ENCODE results near the gene CRTC3.
"Not testable (repeated sequence)": the region's sequence is repeated elsewhere in the genome, so short reads cannot be mapped to it uniquely, and the experiment has no call there.

CRTC3 gene

DNA sequence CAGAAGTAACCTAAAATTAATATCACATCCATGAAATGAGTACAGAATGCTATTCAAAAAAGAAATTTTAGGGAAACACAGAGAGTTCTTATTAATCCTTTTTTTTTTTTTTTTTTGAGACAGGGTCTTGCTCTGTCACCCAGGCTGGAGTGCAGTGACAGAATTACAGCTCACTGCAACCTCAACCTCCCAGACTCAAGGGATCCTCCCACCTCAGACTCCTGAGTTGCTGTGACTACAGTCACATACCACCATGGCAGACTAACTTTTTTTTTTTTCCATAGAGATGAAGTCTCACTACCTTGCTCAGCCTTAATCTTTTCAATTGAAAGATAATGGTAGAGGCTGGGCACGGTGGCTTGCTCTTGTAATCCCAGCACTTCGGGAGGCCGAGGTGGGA, 6.3 kb upstream of the CRTC3 start:
- DNase-seq (ENCODE audit: low read depth, low spot score) = no peak

DNA sequence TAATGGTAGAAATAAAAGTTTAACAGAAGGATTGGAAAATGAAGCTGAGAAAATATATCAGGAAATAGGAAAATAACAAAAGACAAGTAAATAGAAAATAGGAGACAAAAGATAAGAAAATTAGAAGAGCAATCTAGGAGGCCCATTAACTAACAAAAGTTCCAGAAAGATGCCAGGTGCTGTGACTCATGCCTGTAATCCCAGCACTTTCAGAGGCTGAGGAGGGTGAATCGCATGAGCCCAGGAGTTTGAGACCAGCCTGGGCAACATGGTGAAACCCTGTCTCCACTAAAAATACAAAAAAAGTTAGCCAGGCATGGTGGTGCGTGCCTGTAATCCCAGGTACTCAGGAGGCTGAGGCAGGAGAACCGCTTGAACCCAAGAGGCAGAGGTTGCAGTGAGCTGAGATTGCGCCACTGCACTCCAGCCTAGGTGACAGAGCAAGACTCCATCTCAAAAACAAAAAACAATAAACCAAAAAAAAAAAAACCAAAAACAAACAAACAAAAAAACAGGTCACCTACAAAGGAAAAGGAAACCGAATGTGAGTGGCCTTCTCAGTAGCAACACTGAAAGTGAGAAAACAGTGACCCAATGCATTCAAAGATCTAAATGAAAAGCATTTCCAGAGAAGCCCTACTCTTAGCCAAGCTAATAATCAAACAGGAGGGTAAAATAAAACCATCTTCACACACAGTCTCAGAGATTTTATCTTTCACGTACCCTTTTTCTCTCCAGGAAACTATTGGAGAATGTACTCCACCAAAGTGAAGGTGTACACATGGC, 5.5 kb upstream of the CRTC3 start:
- DNase-seq (ENCODE audit: low read depth, low spot score) = not testable (repeated sequence)

DNA sequence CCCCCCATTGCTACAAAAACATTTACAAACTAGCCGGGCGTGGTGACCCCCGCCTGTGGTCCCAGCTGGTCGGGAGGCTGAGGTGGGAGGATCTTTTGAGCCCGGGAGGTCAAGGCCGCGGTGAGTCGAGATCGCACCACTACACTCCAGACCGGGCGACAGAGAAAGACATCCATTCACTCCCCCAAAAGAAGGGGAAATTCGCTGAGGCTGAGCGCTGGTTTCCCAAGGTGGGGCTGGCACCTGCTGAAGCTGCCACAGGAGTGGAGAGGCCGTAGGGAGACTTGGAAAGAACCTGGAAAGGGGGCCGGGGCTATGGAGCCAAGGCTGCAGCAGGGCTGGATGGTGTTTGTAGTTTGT, 732 bp upstream of the CRTC3 start:
- no peak for DNase-seq (ENCODE audit: low read depth, low spot score)

DNA sequence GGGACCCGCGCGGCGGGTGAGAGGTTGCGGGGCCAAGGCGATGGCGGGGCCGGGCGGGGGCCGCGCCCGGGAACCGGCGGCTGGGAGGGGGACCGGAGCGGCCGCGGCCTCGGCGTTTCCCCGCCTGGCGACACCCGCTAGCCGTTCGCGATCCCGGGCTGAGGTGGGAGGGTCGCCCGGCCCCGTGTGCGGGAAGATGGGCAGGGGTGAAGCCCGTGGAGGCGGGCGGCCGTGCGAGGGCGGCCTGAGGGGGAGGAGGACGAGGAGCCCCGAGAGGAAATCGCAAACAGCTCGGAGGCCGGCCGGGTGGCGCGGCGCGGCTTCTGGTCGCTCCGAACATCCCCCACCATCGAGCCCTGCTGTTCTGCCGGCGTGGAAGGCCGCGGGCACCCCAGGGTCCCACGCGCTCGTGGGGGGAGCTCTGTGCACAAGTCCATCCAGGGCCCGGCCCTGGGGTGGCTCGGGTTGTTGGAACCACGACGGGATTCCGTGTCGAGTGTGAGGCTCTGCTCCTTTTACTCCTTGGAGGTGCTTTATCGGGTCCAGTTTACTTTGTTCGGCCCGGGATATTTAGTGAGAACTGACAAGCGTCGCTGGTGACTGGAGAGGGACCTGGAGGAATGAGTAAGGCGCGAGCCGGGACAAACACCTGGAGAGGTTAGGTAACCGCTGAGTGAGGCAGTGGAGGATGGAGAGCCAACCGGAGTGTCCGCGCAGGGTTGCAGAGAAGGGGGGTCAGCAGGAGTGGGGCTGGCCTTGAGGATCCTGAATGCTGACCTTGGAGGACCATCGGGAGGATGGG, 728 bp downstream of the CRTC3 start:
- peak; percentile 72 for DNase-seq (ENCODE audit: low read depth, low spot score)

DNA sequence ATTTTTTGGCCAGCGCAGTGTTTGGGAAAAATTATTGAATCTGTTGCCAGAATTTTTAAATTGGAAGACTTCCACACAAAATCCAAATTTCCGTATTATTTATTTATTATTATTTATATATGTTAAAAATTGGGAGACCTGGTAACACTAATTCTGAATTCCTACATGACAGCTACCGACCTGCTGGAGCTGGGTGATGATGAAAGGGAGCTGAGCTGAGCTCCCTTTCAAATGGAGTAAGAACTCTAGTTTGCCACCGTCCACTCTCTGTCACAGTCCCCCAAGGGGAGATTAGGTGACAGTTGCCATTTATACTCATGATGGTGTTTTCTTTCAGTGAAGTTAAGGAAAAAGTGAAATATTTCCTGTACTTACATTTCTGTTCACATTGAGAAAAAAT, 1.4 kb downstream of the CRTC3 start:
- no peak for DNase-seq (ENCODE audit: low read depth, low spot score)

DNA sequence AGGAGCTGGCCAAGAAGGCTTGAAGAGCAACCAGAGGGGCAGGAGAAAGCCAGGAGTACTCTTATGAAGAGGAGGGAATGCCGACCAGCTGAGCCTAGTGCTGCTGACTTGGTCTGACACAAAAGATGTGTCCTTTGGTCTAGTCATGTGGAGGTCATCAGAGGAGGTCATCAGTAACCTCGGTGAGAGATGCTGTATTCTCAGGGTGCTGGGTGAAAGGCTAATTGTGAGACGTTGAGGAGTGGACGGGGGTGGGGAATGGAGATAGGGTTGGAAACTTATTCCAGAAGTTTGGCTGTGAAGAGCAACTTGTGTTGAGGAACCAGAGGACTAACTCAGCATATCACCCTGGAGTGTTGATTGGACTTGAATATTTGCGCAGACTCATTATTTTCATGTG, 5.5 kb downstream of the CRTC3 start:
- no peak for DNase-seq (ENCODE audit: low read depth, low spot score)

DNA sequence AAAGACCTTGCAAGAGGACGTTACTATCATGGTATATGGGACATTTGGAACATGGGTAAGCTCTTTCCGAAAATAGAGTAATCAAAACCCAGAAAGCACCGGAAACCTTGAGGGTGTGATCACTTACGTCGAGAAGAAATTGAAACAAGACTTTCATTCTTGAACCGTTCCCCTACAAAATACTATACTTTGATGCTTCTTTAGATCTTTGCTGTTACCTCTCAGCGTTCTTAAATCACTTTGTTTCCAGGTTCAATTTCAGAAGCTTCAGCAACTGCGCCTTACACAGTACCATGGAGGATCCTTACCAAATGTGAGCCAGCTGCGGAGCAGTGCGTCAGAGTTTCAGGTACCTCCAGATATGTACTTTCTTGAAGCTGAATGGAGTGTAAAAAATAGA, 10.1 kb downstream of the CRTC3 start:
- DNase-seq (ENCODE audit: low read depth, low spot score) = no peak

DNA sequence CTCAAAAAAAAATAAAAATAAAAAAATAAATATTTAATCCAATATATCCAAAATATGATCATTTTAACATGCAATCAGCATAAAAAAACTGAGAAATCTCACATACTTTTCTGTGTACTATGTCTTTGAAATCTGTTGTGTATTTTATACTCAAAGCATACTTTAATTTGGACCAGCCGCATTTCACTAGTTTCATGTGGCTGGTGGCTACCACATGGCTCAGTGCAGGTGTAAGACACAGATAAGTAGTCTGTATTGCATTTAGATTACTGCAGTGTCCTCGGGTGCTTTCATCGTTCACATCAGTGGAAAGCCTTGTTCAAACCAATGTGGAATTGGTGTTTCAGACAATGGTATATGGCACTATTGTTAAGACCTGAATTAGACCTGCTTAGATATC, 11.0 kb downstream of the CRTC3 start:
- no peak for DNase-seq (ENCODE audit: low read depth, low spot score)

DNA sequence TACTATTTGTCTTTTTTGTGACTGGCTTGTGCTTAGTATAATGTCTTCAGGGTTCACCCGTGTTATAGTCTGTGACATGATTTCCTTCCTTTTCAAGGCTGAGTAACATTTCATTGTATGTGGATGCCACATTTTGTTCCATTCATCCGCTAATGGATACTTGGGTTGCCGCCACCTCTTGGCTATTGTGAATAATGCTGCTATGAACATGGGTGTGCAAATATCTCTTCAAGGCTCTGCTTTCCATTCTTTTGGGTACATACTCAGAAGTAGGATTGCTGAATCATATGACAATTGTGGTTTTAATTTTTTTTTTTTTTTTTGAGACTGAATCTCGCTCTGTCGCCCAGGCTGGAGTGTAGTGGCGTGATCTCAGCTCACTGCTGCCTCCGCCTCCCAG, 15.4 kb downstream of the CRTC3 start:
- no peak for DNase-seq (ENCODE audit: low read depth, low spot score)

DNA sequence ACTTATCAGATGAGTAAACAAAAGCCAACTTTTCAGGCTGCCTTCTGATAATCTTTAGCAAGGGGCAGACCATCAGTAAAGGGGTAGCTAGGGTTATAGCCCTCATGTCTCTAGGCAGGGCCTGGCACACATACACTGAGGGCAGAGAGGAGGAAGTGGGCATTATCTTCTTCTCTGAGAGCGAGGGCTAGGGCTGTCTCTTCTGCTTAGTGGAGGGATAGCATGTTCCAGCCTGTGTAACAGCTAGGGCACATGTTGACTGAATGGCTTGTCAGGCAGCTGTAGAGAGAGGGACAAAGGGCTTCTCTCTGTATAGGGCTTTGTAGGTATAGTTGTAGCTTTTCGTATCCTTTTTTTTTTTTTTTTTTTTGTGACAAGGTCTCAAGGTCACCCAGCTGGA, 17.8 kb downstream of the CRTC3 start:
- no peak for DNase-seq (ENCODE audit: low read depth, low spot score)

DNA sequence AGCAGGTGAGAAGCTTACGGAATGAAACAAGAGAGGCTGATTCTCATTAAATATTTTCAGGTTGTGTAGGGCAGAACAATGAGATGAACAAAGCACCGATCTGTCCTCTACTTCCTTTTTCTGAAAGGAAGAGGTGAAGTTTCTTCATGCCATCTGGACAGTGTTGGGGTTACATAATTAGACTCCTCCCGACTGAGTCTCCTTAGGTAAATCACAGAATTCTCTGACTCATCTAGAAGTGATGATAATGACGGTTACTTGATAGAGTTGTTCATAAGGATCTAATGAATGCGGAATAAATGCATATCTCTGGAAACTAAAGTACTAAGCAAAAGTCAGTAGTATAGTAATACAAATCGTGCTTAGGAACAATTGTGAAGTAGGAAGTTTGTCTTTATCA, 21.2 kb downstream of the CRTC3 start:
- no peak for DNase-seq (ENCODE audit: low read depth, low spot score)

DNA sequence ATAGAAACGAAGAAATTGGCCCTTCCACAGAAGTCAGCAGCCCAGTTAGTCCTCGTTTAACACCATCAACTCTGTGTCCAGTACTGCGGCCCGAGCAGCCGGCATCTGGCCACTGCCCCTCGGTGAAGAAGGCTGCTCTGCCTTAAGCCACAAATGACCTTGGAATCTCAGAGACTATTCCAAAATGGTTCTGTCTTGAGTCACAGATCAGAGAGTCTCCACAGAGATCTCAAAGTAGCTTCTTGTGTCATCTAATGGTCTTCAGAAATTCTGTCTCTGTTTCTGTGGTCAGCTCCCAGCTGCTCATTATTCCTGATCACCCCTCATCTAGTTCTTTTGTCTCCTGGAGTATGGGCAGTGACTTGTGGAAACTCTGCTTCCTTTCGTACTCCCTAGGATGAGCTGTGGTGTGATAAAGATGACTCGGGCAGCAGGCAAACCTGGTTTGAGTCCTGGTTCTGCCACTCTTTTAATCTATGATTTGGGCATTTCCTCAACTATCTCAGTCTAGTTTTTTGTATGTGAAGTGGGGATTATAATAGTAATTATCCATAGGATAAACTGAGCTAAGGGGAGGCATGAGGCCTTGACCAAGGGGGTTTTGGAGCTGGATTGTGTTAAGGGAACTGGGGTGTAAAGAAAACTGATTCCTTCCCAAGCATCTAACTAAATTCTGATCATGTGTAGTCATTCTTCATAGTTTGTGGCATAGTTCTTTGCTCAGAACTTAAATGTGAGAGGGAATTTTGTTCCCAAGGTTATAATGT, 22.6 kb downstream of the CRTC3 start:
- DNase-seq (ENCODE audit: low read depth, low spot score) = peak; percentile 56

DNA sequence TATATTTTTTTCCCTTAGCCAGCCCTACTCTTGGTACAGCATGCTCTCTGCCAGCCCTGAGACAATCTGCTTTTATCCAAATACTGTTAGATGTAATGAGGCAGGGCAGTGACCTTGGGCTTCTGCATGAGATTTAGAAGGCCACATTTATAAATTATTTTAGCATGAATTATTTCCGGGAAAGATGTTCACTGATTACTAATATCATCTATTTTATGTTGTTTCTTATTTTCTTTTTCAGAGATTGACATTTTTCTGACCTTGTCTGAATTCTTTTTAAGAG, 23.1 kb downstream of the CRTC3 start:
- no peak for DNase-seq (ENCODE audit: low read depth, low spot score)

DNA sequence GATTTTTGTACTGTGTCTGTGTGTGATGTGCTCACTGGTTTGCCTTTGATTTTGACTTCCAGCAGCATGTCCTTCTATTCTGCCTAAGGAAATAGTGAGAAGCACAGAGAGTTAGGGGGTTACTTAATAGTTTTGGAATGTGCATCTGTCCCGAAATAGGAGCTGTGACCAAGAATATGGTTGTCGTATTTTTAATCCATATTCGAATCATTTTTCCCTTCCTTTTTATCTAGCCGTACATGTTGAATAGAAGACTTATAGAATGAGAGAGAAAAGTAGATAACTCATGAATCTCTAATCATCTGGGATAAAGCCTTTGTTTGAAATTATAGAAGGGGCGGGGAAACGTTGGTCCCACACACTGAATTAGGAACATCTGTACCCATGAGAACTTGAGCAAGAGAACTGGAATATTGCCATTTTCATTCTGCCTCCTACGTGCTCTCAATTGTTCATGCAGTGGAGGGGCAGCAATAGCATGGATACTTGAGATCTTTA, 23.6 kb downstream of the CRTC3 start:
- peak; percentile 32 for DNase-seq (ENCODE audit: low read depth, low spot score)

DNA sequence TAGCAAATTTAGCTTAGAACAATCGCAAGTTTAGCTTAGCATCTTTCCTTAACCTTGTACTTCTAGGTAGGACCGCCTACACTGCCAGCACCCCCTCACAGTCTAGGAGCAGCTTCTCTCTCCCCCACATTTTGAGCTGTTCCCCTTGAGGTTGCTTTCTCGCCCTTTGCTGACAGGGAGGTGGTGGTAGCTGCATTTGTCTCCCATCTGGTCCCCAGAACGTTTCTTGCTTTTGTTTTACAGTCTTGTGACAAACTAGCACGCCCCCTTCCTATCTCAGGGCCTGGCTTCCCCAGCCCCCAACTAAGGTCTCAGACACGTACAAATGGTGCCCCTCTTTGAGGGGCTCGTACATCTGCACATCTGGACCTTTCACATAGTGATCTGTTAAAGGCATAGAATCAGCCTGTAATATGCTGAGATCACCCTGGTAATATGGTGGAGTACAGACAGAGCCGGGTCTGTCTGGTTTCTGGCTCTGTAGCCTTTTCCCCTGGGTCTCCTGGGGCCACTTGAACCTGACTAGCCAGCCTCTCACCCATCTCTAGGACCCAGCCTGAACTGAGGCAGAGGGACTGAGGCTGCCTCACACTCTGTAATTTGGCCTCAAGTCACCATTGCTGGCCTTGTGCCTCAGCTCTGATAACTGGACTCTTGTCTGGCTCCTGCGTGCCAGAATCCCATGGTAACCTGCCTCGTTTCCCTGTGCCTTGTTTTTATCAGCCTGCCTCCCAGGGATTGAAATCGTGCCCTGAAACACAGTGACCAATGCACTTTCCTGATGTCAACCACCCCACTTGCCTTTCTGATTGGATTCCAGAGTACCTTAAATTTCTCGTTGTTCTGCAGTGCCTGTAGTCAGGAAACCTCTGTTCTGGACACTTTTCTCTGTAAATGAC, 27.7 kb downstream of the CRTC3 start:
- DNase-seq (ENCODE audit: low read depth, low spot score) = peak; percentile 91

DNA sequence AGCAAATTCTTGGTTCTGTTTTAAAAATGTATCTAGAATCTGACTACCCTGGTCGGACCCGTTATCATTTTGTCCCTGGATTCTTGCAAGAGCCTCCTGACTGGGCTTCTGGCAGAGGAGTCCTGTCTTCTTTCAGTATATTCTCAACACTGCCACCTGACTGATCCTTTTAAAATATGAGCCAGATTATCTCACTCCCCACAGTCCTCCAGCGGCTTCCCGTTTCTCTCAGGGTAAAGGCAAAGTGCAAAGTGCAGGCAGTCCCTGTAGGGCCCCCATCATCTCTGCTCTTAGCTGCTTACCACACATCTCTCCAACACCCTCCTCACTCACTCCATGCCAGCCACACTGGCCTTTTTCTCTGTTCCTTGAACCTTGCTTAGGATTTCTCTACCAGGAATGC, 28.4 kb downstream of the CRTC3 start:
- DNase-seq (ENCODE audit: low read depth, low spot score) = no peak

DNA sequence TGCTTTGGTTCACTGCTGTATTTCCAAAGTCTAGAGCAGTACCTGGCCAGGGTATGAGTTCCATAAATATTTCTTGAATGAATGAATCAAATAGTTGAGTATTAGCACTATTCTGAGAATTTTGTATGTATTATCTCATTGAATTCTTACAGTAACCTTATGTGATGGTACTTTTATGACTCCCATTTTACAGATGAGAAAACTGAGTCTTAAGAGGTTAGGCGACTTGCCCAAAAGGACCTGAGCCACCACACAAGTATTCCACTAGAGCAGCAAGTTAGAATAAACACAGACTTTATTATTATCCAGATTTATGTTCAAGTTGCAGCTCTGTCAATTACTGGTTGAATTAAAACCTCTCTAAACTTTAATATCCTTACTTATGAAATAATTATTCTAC, 29.4 kb downstream of the CRTC3 start:
- DNase-seq (ENCODE audit: low read depth, low spot score) = no peak

DNA sequence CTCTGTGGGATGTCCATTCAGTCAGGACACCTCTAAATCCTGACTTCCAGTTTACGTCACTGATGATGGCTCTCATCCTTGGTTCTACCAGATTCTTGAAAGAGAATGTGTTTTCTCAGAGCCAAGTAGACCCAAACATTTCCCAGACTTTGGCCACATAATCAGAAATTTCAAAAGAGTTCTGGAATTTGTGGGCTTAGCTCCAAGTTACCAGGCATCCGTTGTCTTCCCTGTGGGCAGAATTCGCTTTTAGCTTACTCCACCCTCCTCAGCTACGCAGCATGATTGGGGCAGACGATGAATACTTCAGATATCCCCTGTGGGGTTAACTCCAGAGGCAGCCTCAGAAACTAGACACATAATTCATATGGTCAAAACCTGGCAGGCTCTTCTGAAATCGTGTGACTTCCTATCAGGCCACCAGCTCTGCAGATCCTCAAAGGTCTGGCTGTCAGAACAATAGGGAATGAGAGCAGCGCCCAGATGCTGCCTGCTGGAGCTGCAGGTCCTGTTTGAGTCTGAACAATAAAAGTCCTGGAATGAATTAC, 30.6 kb downstream of the CRTC3 start:
- peak; percentile 88 for DNase-seq (ENCODE audit: low read depth, low spot score)

DNA sequence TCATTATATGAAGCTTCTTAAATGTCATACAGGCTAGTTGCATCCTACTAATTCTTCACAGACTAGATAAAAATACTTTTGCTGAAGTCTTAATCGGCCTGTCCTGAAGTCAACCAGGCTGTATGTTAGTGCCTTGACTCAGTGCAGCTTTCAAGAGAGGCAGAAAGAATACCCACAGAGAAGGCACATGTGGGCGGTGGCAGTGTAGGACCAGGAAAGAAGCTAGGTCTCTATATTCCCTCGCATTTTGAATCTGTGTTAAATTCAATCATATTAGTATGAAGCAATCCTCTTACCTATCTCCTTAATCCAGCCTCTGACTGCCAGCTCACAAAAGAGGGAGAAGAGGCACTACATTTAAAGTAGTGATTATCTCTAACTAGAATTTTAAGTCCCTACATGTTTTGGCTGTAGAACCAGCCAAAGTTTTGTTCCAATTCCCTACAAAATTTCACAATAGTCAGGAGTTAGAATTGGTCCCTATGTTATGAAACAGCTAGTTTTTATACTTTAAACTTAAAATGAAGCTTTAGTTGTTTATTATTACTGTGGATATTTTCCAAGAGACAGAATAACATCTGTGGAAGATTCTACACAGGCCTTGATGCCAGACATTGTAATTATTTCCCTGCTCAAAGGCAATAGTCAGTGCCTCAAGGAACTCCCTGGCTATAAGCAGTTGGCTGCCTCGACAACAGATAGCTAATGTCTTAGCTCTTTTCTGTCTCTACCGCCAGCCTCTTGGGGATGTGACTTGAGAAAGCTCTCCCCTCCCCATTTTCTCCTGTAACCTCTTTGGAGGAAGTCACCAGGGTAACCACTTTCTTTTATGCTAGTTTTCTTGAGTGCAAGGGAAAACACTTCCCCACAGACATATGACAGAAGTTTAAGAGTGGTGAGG, 31.9 kb downstream of the CRTC3 start:
- DNase-seq (ENCODE audit: low read depth, low spot score) = no peak

DNA sequence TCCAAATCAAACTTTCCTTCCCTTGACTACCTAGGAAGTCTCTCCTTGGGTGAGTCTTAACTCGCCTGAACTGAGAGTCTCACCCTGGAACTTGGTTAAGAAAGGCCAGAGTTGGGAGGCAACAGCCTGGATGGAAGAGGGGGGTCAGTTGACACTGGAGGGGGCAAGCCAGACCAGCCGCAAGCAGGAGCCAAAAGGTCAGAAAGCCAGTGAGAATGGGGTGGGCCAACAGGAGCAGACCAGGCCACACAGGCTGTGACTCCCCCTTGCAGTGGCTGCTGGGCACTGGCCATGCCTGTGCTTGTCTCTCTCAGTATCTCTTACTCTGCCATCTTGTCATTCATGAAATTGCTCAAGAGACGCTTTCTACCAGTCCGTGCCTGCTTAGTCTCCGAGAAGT, 32.9 kb downstream of the CRTC3 start:
- DNase-seq (ENCODE audit: low read depth, low spot score) = no peak

Data from astrocyte of the hippocampus (primary cell).